Measurements from ENCODE around the gene TMEM269.
"Not testable (repeated sequence)": the region's sequence is repeated elsewhere in the genome, so short reads cannot be mapped to it uniquely, and the experiment has no call there.

Gene TMEM269

GRCh38 chr1:42779725-42780124 lies 5.1 kb upstream of the TMEM269 start:
- no peak for DNase-seq

- no peak for DNase-seq
Measured at GRCh38 chr1:42780176-42780575, 4.6 kb upstream of the TMEM269 start.

- no peak for DNase-seq
Measured at GRCh38 chr1:42783092-42783491, 1.7 kb upstream of the TMEM269 start.

- DNase-seq = no peak
Measured at GRCh38 chr1:42784547-42784945, 245 bp upstream of the TMEM269 start.

- DNase-seq = no peak
Measured at GRCh38 chr1:42786097-42786496, 1.3 kb downstream of the TMEM269 start.

GRCh38 chr1:42788021-42788420 lies 3.2 kb downstream of the TMEM269 start:
- no peak for DNase-seq

- DNase-seq = no peak
Measured at GRCh38 chr1:42793824-42794223, 9.0 kb downstream of the TMEM269 start.

GRCh38 chr1:42797414-42797813 lies 12.6 kb downstream of the TMEM269 start:
- DNase-seq = no peak

GRCh38 chr1:42797979-42798378 lies 13.2 kb downstream of the TMEM269 start:
- no peak for DNase-seq

GRCh38 chr1:42801832-42802473 lies 17.2 kb downstream of the TMEM269 start:
- no peak for DNase-seq

- no peak for DNase-seq
Measured at GRCh38 chr1:42806171-42806570, 21.4 kb downstream of the TMEM269 start.

GRCh38 chr1:42806593-42806992 lies 21.8 kb downstream of the TMEM269 start:
- DNase-seq = no peak

- DNase-seq = no peak
Measured at GRCh38 chr1:42807056-42807668, 22.4 kb downstream of the TMEM269 start.

GRCh38 chr1:42814815-42815214 lies 30.0 kb downstream of the TMEM269 start:
- DNase-seq = not testable (repeated sequence)

- peak; percentile 6 for DNase-seq
Measured at GRCh38 chr1:42815941-42816584, 31.3 kb downstream of the TMEM269 start.

- DNase-seq = peak; percentile 95
Measured at GRCh38 chr1:42816585-42817439, 32.0 kb downstream of the TMEM269 start, which contains the start of the genes ERMAP and SVBP. Gene ERMAP, plus strand, starts transcription at chr1:42817122. Its CDS starts 13,327 bp downstream, at chr1:42830449. Gene SVBP, minus strand, starts transcription at chr1:42817397. Its CDS starts 853 bp downstream, at chr1:42816544.

- DNase-seq = no peak
Measured at GRCh38 chr1:42817440-42817767, 32.6 kb downstream of the TMEM269 start.

- no peak for DNase-seq
Measured at GRCh38 chr1:42817976-42818375, 33.2 kb downstream of the TMEM269 start.

- DNase-seq = no peak
Measured at GRCh38 chr1:42820813-42821212, 36.0 kb downstream of the TMEM269 start.

GRCh38 chr1:42821690-42822089 lies 36.9 kb downstream of the TMEM269 start:
- DNase-seq = no peak

- no peak for DNase-seq
Measured at GRCh38 chr1:42822800-42823392, 38.1 kb downstream of the TMEM269 start.

- DNase-seq = no peak
Measured at GRCh38 chr1:42824481-42825035, 39.8 kb downstream of the TMEM269 start.

All from activated CD4-positive, alpha-beta T cell treated with anti-CD3 and anti-CD28 coated beads for 48 hours (primary cell).